Activated naive CD4-positive, alpha-beta T cell treated with anti-CD3 and anti-CD28 coated beads, Interleukin-2, amount 50 U/mL, for 24 hours (primary cell): ENCODE data around the gene DCAF8.
A peak's percentile ranks its signal among the peaks of the same experiment; 100 is the strongest.

Source experiments
- H3K27ac Mint-ChIP-seq: one replicate; pipeline ENCODE4 v1.8.0; 2021; ENCODE audit warnings: mild to moderate bottlenecking, mixed read lengths
- H3K27me3 Mint-ChIP-seq: one replicate; pipeline ENCODE4 v1.8.0; 2021; ENCODE audit warnings: mixed read lengths
- H3K36me3 Mint-ChIP-seq: one replicate; pipeline ENCODE4 v1.8.0; 2021; ENCODE audit warnings: mixed read lengths
- H3K4me1 Mint-ChIP-seq: one replicate; pipeline ENCODE4 v1.8.0; 2021; ENCODE audit warnings: mixed read lengths
- H3K4me3 Mint-ChIP-seq: one replicate; pipeline ENCODE4 v1.8.0; 2021; ENCODE audit warnings: mild to moderate bottlenecking, mixed read lengths
- H3K9me3 Mint-ChIP-seq: one replicate; pipeline ENCODE4 v1.8.0; 2021; ENCODE audit warnings: mixed read lengths

DCAF8 gene

GRCh38 chr1:160282807-160283206 is 20.5 kb upstream of the DCAF8 start:
- H3K4me1 Mint-ChIP-seq: peaks cover 24% of the 10 kb centered on the region
- peaks cover 16% of the 10 kb centered on the region for H3K36me3 Mint-ChIP-seq
- no peak overlapping the region for H3K27ac Mint-ChIP-seq
- H3K9me3 Mint-ChIP-seq: no peaks in the 10 kb centered on the region
- H3K4me3 Mint-ChIP-seq: no peak overlapping the region
- H3K27me3 Mint-ChIP-seq: no peaks in the 10 kb centered on the region

GRCh38 chr1:160277987-160278386 is 15.6 kb upstream of the DCAF8 start:
- Mint-ChIP-seq H3K27ac (no peak overlapping the region), H3K4me3 (no peak overlapping the region), H3K36me3 (peaks cover 14% of the 10 kb centered on the region), H3K27me3 (no peaks in the 10 kb centered on the region), H3K4me1 (no peaks in the 10 kb centered on the region), H3K9me3 (no peaks in the 10 kb centered on the region)

DNA sequence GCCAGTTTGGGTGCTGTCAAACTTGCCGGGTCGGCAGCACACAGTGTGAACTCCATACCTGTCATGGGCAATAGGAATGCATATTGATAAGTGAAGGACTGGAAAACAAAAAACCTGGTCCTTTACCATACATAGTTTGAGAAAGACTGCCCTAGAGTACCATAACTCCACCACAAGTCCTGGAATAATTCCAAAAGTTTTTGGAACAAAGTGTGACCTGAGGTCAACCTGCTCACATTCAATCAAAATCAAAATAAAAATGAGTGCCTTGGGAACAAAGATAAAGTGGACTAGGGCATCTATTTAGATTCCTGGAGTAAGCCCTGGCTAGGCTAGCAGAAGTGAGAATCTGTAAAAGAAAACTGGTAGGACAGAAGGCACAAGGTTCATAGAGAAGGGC is 15.0 kb upstream of the DCAF8 start:
- Mint-ChIP-seq H3K9me3 (no peaks in the 10 kb centered on the region), H3K4me1 (no peaks in the 10 kb centered on the region), H3K4me3 (no peak overlapping the region), H3K36me3 (peaks cover 14% of the 10 kb centered on the region), H3K27ac (no peak overlapping the region), H3K27me3 (no peaks in the 10 kb centered on the region)

DNA sequence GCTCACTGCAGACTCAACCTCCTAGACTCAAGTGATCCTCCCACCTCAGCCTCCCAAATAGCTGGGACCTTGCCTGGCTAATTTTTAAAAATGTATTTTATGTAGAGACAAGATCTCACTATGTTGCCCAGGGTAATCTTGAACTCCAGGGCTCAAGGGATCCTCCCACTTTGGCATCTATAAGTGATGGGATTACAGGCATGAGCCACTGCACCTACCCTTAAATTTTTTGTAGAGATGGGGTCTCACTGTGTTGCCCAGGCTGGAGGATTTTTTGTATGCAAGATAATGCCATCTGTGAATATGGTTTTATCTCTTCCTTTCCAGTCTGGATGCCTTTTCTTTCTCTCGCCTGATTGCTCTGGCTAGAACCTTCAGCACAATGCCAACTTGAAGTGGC is 8.7 kb upstream of the DCAF8 start:
- Mint-ChIP-seq H3K36me3 (peaks cover 1% of the 10 kb centered on the region), H3K27ac (no peak overlapping the region), H3K9me3 (no peaks in the 10 kb centered on the region), H3K27me3 (no peaks in the 10 kb centered on the region), H3K4me3 (no peak overlapping the region), H3K4me1 (no peaks in the 10 kb centered on the region)

- Mint-ChIP-seq H3K4me3 (no peak overlapping the region), H3K4me1 (peaks cover 11% of the 10 kb centered on the region), H3K9me3 (no peaks in the 10 kb centered on the region), H3K27ac (no peak overlapping the region), H3K36me3 (peaks cover 1% of the 10 kb centered on the region), H3K27me3 (no peaks in the 10 kb centered on the region)
Measured at GRCh38 chr1:160267284-160267991, 5.1 kb upstream of the DCAF8 start.

- Mint-ChIP-seq H3K27me3 (no peaks in the 10 kb centered on the region), H3K36me3 (peaks cover 4% of the 10 kb centered on the region), H3K27ac (no peak overlapping the region), H3K4me1 (peaks cover 28% of the 10 kb centered on the region), H3K9me3 (no peaks in the 10 kb centered on the region), H3K4me3 (no peak overlapping the region)
Measured at GRCh38 chr1:160264795-160265307, 2.5 kb upstream of the DCAF8 start.

DNA sequence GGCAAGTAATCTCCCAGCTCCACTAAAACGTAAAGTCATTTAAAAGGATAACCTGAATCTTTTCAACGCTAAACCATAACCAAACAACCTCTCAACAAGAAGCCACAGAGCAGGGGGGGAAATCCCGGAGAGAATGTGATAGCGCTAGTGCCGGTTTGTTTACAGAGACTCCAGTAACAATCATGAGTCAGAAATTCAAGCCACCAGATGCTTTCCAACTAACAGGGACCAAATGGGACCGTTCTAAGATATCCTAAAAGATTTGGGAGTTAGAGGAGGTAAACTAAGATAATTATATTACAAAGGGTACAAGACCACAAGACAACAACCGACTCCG is 825 bp downstream of the DCAF8 start:
- Mint-ChIP-seq H3K4me1 (peaks cover 55% of the 10 kb centered on the region), H3K4me3 (peak overlapping the region; percentile 98), H3K27me3 (no peaks in the 10 kb centered on the region), H3K27ac (peak overlapping the region; percentile 98), H3K9me3 (no peaks in the 10 kb centered on the region), H3K36me3 (peaks cover 8% of the 10 kb centered on the region)

GRCh38 chr1:160260406-160261382 is 1.7 kb downstream of the DCAF8 start:
- peaks cover 61% of the 10 kb centered on the region for H3K4me1 Mint-ChIP-seq
- peaks cover 8% of the 10 kb centered on the region for H3K36me3 Mint-ChIP-seq
- no peaks in the 10 kb centered on the region for H3K9me3 Mint-ChIP-seq
- peak overlapping the region; percentile 98 for H3K4me3 Mint-ChIP-seq
- H3K27ac Mint-ChIP-seq: peak overlapping the region; percentile 98
- no peaks in the 10 kb centered on the region for H3K27me3 Mint-ChIP-seq

- peaks cover 8% of the 10 kb centered on the region for H3K36me3 Mint-ChIP-seq
- H3K27me3 Mint-ChIP-seq: no peaks in the 10 kb centered on the region
- peaks cover 54% of the 10 kb centered on the region for H3K4me1 Mint-ChIP-seq
- H3K4me3 Mint-ChIP-seq: no peak overlapping the region
- H3K9me3 Mint-ChIP-seq: no peaks in the 10 kb centered on the region
- H3K27ac Mint-ChIP-seq: peak overlapping the region; percentile 70
Measured at GRCh38 chr1:160258177-160258798, 4.1 kb downstream of the DCAF8 start.

DNA sequence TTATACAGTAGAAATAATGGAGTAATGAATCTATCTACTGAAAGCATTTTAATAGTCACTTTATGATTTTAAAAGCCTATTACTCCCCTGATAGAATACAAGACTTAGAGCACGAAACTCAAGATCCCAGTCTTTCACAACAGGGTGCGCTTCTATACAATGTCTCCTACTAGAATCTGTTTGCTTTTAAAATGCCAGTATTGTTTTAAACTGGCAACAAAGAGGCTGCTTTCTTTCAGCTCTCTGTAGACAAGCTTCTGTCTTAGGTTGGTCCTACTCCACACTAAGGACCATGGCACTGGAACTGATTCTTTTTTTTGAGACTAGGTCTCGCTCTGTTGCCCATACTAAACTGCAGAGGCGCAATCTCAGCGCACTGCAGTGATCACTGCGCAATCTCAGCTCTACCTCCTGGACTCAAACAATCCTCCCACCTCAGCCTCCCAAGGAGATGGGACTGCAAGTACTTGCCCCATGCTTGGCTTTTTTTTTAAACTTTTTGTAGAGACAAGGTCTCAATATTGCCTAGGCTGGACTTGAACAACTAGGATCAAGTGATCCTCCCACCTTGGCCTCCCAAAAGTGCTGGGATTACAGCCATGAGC is 4.8 kb downstream of the DCAF8 start:
- Mint-ChIP-seq H3K4me3 (no peak overlapping the region), H3K36me3 (peaks cover 8% of the 10 kb centered on the region), H3K4me1 (peaks cover 54% of the 10 kb centered on the region), H3K27me3 (no peaks in the 10 kb centered on the region), H3K27ac (peak overlapping the region; percentile 79), H3K9me3 (no peaks in the 10 kb centered on the region)

DNA sequence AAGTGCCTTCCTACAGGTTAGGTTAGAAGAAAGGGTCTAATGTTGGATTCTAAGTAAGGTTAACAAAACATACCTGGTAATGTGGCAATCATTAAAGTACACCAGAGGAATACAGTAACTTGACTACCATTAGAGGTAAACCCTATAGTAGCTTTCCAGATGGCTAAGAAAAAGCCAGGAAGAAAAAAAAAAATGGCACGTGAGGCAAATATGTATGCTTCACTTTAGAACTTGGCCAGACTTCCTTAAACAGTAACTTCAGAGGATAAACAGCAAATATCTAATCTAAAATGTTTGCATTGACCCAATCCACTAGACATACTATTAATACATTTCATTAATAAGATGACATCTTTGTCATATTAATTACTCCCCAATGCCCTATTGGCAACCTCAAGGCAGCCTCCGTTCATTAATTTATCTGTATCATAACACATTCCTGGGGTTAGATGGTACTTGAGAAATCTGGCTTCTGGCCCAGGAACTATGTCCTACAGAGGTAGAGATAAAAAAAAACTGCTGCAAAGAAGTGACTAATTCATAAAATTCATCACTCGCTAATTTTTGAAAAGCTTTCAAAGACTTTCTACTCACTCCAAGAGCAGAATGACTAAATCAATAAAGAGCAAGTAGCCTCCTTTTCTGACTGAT is 5.8 kb downstream of the DCAF8 start:
- Mint-ChIP-seq H3K36me3 (peaks cover 8% of the 10 kb centered on the region), H3K27me3 (no peaks in the 10 kb centered on the region), H3K27ac (peak overlapping the region; percentile 57), H3K4me3 (no peak overlapping the region), H3K4me1 (peaks cover 63% of the 10 kb centered on the region), H3K9me3 (no peaks in the 10 kb centered on the region)

GRCh38 chr1:160255781-160256300 is 6.5 kb downstream of the DCAF8 start:
- Mint-ChIP-seq H3K27ac (peak overlapping the region; percentile 41), H3K36me3 (peaks cover 8% of the 10 kb centered on the region), H3K9me3 (no peaks in the 10 kb centered on the region), H3K27me3 (no peaks in the 10 kb centered on the region), H3K4me1 (peaks cover 56% of the 10 kb centered on the region), H3K4me3 (no peak overlapping the region)

DNA sequence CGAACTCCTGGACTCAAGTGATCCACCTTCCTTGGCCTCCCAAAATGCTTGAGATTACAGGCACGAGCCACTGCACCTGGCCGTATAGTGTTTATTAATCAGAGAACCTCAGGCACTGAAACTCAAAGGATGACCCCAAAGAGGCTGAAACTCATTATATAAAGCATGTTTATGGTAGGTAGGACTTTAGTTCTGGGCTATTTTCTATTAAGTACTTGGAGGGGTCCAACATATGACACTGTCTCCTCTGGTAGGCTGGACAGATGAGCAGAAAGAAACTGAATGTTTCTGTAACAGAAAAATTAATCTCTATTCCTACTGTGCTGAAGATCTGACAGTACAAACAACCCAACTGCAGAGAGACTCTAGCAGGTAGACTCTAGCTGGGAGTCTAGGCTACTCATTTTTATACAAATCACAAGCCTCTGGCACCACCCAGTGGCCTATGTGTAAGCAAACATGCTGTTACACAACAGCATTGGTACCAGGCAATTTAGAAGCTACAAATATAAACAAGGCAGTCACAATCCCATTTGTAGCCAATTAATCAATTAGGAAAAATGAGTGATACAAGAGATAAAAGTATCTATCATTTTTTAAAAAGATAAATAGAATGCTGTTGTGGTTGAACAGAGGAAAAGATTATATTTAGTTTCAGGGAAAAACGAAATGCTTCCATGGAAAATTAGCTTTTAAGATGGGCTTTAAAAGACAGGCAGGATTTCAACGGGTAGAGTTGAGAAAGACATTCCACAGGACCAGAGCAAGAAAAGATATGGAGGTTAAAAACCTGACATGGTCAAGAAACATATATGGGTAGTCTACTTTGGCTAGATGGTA is 10.4 kb downstream of the DCAF8 start:
- Mint-ChIP-seq H3K4me1 (peaks cover 26% of the 10 kb centered on the region), H3K4me3 (no peak overlapping the region), H3K27ac (peak overlapping the region; percentile 85), H3K36me3 (no peaks in the 10 kb centered on the region), H3K27me3 (no peaks in the 10 kb centered on the region), H3K9me3 (no peaks in the 10 kb centered on the region)

GRCh38 chr1:160251011-160251410 is 11.3 kb downstream of the DCAF8 start:
- Mint-ChIP-seq H3K27ac (no peak overlapping the region), H3K4me3 (no peak overlapping the region), H3K4me1 (peaks cover 26% of the 10 kb centered on the region), H3K27me3 (no peaks in the 10 kb centered on the region), H3K9me3 (no peaks in the 10 kb centered on the region), H3K36me3 (no peaks in the 10 kb centered on the region)
